GM18951 (cell line): Measurements from ENCODE around the gene AQP7.
"Not testable (repeated sequence)": the region's sequence is repeated elsewhere in the genome, so short reads cannot be mapped to it uniquely, and the experiment has no call there.

Experiments used
- POLR2A ChIP-seq: IDR thresholded peaks from 4 replicates; pipeline ENCODE4 v1.6.1; 2011; ENCODE audit warnings: mild to moderate bottlenecking; ENCODE audit not compliant: insufficient read length, insufficient read depth; ENCODE audit errors: extremely low read depth
- in situ Hi-C: fragments of 300-500 bp; cut with MboI; formaldehyde crosslinking; loops from one replicate; pipeline ENCODE4 v1.12.0; 2022; ENCODE audit warnings: low sequenced_read_pairs, mixed read lengths, inconsistent platforms; ENCODE audit not compliant: unreplicated experiment

The AQP7 gene

DNA sequence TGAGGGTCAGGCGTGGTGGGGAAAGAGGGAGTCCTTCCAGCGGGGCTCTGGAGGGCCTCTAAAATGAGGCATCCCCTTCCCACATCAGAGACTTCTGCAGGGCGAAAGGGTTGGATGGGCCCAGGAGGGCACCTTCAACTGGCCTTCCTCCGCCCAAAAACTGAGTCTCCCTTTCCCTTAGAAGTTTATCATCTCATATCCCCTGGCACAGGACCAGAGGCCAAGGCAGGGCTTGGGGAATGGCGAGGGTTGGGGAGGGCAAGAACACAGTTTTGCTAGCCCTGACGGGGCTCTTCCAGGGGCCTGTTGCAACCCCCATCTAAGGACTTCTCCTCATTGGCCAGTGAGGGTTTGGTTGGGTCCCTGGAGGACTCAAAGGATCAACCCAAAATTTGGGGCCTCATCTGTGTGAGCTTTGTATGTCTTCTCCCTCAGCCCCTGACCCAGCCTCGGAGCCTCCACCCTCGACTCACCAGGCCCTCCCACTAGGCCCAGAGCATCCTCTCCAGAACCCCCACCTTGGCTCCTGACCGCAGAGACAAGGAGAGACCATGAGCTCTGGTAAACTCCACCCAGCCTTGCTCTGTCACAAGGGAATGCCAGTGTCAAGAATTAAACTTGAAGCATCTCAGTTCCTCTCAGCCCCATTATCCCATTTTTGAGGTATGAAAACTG is 24.1 kb downstream of the AQP7 start:
- in situ Hi-C loops: no loop called here
- no peak for TF ChIP-seq POLR2A

DNA sequence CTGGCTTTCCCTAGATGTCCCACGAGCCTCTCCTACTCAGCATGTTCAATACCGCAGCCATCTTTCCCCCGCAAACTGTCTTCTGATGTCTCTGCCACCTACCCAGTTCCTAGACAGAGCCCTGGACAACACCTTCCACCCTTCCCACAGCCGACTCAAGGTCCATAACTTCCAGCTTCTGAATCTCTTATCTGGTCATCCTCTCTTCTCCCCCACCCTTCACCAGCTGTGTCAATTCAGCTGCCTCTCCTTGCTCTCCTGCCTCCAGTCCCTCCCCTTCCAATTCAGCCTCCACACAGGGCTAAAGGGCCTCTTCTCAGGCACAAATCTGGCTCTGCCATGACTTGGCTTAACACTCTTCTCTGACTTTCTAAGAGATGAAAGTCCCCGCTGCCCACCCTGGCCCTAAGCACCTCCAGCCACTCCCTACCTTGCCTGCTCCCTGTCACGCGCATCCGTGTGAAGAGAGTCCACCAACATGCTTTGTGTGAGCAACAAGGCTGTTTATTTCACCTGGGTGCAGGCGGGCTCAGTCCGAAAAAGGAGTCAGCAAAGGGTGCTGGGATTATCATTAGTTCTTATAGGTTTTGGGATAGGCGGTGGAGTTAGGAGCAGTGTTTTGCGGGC is 25.2 kb downstream of the AQP7 start:
- no peak for TF ChIP-seq POLR2A
- in situ Hi-C loops: no loop called here

DNA sequence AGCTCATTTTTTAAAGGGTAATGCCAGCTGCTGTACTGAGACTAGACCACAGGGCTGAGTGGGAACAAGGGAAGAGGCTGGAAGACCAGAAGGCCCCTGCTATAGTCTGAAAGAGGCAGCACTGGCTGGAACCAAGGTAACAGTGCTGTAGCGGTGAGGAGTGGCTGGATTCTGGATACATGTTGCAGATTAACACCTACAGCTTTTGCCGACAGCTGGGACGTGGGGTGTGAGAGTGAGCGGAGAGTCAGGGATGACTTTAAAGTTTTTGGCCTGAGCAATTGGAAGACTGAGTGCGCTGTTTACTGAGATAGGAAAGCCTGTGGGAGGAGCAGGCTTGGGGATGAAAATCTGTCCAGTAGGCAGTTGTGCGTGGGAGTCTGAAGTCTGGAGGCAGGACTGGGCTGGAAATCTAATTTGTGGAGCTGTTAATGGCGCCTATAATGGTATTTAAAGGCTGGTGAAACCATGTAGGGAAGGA is 26.5 kb downstream of the AQP7 start:
- no peak for TF ChIP-seq POLR2A
- in situ Hi-C loops: no loop called here

DNA sequence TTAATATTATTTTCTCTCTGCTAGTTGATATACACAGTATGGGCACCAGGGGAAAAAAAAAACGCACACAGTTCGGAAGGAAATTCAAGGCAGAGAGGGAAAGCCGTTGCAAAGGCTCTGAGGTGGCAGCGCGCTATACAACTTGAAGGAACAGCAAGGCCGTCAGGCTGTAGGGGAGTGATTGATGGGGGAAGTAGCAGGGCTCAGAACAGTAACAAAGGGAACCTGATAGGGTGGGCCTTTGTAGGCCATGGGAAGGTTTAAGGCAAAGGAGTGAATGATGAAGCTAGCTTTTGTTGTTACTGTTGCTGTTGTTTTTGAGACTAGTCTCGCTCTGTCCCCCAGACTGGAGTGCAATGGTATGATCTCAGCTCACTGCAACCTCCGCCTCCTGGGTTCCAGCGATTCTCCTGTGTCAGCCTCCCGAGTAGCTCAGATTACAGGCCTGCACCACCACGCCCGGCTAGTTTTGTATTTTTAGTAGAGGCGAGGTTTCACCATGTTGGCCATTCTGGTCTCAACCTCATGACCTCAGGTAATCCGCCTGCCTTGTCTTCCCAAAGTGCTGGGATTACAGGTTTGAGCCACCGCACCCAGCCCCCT is 27.0 kb downstream of the AQP7 start:
- no peak for TF ChIP-seq POLR2A
- in situ Hi-C loops: no loop called here

DNA sequence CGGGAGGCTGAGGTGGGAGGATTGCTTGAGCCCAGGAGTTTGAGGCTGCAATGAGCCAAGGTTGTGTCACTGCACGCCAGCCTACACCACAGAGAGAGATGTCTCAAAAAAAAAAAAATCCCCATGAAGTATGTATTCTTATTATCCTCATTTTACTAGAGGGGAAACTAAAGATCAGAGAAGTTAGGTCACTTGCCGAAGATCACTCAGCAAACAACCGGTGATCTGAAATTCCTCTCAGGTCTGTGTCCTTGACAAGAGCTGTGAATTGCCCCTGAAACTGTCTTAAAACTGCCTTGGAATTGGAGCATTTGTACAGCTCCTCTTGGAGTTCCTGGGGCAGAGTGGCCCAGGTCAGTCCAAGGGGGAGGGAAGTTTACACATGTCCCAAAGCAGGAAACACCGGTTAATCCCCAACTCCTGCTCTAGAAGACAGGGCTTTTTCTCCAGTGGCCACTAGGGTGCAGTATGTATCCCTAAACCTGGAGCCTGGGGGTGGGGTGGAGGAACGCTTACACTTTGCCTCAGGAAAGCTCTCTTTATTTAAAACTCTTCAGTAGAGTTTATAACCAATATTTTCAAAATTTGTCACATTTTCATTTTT is 27.6 kb downstream of the AQP7 start:
- in situ Hi-C loops: no loop called here
- no peak for TF ChIP-seq POLR2A

DNA sequence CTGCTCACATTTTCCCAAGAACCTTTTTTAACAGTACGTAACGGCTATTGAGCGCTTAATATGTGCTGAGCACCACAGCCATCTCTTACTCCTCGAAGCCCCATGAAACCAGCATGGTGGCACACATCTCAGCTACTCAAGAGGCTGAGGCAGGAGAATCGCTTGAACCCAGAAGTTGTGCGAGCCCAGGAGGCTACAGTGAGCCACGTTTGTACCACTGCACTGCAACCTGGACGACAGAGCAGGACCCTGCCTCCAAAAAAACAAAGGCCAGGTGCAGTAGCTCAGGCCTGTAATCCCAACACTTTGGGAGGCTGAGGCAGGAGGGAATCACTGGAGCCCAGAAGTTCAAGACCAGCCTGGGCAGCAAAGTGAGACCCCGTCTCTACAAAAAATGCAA is 28.2 kb downstream of the AQP7 start:
- in situ Hi-C loops: no loop called here
- TF ChIP-seq POLR2A: no peak

DNA sequence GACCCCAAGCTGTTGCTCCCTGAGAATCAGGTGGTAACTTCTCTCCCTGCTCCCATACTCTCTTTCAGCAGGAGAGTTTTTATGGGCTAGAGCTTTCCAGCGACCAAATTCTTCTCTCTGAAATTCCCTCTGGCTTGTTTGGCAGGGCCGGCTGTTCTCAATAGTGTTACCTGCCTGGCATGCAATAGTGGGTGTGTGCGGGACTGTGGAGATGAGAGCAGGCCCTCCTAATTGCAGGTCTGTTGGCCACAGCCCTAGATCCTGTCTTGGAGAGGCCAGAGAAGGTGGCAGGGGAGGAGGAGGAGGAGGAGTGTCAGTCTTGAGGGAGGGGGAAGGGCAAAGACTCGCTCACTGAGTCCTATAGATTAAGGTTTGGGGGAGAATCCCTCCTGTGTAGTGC is 29.5 kb downstream of the AQP7 start:
- in situ Hi-C loops: no loop called here
- no peak for TF ChIP-seq POLR2A

DNA sequence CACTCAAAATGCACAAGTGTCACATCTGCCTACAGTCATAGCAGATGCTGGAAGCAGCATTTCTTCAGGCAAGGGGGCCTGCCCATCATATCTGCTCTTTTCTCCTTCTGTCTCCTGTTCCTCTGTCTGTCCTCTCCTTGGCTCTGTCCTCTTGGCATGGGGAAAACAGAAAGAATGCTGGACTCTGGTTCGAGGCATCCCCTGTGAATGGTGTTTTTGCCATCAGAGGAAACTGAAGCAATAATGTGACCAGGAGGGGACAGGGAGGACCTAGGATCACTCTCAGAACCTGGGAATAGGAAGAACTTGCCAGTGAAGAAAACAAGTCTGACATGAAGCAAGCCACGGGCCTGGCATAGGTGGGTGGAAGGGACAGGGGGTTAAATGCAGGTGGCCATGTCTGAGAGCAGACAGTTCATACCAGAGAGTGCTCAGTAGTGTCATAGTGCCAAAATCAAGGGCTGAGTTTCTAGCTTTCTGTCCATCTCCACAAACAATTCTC is 35.3 kb downstream of the AQP7 start:
- in situ Hi-C loops: no loop called here
- no peak for TF ChIP-seq POLR2A

DNA sequence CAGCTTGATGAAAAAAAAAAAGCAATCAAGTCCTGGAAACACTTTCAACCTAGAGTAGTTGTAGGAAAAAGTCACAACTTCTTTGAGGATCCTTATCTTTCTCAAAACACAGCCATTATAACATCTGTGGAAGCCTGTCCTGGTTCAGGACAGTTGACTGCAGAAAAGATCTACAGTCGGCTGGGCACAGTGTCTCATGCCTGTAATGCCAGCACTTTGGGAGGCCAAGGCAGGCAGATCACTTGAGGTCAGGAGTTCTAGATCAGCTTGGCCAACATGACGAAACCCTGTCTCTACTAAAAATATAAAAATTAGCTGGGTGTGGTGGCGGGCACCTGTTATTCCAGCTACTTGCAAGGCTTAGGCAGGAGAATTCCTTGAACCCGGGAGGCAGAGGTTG is 37.6 kb downstream of the AQP7 start:
- in situ Hi-C loops: not testable (repeated sequence)

DNA sequence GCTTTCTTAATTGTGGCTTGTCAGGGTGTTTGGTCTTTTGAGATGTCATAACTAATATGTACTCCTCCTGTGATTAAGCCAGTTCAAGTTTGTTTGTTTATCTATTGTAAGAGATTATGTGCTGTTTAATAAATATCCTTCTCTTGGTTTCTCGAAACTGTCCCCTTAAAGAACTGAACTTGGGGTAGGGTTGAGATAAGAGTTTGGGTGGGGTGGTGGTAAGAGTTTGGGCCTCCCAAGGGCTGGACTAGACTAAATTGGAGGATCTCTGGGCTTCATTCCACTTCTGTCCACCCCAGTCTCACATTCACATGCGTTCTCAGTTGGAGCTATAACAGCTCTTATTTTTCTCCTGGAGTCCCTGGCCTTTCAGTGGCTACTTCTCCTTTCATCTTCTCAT is 38.2 kb downstream of the AQP7 start:
- in situ Hi-C loops: no loop called here

DNA sequence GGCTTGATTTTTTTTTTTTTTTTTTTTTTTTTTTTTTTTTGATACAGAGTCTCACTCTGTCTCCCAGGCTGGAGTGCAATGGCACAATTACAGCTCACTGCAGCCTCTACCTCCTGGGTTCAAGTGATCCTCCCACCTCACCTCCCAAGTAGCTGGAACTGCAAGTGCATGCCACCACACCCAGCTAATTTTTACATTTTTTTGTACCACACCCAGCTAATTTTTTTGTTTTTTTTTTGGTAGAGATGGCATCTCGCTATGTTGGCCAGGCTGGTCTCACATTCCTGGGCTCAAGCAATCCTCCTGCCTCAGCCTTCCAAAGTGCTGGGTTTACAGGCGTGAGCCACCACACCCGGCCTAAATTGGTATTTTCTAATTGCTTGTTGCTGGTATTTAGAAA is 43.7 kb downstream of the AQP7 start:
- in situ Hi-C loops: not testable (repeated sequence)

More for the DNA sequence above, 38.2 kb downstream of the AQP7 start:
- no peak for TF ChIP-seq POLR2A

DNA sequence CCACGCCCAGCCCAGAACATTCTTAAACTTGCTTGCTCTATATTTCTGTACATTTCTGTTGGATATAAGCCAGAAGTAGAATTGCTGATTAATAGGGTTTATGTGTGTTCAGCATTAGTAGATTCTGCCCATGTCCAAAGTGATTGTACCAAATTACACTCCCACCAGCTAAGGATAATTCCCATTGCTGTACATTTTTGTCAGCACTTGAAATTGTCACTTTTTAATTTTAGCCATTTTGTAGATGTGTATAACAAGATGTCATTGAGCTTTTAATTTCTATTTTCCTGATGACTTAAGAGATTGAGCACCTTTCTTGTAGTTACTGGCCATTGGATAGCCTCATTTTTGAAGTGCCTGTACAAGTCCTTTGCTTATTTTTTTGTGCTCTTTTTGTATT is 46.4 kb downstream of the AQP7 start:
- in situ Hi-C loops: no loop called here
- TF ChIP-seq POLR2A: no peak

DNA sequence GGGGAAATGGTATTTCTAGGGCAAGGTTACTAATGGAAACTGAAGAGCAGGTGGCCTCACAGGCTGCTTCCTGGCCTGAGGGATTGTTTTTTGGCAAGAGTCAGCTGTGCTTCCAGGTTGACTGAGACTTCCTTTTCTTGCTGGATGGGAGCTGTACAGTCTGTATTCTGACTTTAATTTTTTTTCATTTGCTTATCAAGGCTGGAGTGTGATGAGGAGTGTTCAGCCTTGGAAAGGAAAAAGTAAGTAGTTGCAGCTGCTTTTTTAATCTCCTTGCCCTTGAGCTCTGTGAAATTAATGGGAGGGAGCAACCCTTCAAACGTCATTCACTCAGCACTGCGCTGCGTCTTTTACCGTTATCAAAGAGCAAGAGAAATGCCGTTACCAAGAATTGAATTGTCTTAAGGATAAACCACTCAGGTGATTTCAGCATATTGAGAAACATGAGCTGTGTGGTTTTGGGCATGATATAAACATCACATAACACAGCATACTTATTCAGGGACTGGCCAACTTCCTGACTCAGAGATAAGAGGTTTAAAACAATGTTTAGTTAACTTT is 47.6 kb downstream of the AQP7 start:
- no peak for TF ChIP-seq POLR2A
- in situ Hi-C loops: no loop called here
